Amniotic epithelial cell (primary cell): Measurements from ENCODE around the gene NFAM1.
A peak's percentile ranks its signal among the peaks of the same experiment; 100 is the strongest.

Experiments
- DNase-seq: peaks from one replicate; pipeline ENCODE4 v3.0.0-alpha.2; 2010; ENCODE audit warnings: low read depth

The NFAM1 gene, protein sequence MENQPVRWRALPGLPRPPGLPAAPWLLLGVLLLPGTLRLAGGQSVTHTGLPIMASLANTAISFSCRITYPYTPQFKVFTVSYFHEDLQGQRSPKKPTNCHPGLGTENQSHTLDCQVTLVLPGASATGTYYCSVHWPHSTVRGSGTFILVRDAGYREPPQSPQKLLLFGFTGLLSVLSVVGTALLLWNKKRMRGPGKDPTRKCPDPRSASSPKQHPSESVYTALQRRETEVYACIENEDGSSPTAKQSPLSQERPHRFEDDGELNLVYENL

DNA sequence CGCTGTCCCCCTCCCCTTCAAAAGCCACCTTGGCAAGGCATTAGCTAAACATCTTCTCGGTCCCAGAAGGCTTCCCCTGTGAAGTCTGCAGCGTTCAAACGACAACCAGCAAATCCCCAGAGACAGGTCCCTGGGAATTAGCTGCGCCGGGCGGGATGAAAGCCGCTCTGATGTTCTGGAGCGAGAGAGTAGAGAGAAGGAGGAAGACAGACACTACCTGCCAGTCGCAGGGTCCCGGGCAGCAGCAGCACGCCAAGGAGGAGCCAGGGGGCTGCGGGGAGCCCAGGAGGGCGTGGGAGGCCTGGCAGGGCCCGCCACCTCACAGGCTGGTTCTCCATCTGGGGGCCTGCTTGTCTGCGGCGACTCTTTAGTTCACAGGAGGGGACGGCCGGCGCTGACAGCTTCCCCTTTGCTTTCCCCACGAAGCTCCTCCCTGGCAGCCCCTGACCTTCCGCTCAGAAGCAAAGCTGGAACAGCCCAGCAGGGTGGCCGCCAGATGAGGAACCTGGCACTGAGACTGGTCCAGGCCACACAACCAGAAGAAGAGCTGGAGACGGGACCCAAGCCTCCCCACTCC lies at the start of gene NFAM1:
NFAM1 (minus strand) TSS at position 384 of the 577 bp plus-strand sequence; CDS start at position 338, 46 bp downstream.
- no peak for DNase-seq

DNA sequence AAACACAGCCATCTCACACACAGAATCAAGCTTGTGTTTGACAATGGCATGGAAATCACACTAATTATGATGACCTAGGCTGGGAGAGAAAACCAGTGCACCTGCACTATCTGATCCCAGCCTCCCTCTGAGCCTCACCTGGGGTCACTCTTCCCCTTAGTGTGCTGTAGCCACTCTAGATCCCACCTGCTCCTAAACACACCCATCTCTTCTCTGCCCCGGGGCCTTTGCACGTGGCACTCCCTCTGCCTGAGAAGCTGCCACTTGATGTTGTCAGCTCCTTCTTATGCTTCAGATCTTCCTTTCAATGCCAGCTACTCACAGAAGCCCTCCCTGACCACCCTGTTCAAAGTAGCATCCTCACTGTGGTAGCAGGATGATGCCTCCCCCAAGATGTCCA lies 42.9 kb upstream of the NFAM1 start:
- no peak for DNase-seq

DNA sequence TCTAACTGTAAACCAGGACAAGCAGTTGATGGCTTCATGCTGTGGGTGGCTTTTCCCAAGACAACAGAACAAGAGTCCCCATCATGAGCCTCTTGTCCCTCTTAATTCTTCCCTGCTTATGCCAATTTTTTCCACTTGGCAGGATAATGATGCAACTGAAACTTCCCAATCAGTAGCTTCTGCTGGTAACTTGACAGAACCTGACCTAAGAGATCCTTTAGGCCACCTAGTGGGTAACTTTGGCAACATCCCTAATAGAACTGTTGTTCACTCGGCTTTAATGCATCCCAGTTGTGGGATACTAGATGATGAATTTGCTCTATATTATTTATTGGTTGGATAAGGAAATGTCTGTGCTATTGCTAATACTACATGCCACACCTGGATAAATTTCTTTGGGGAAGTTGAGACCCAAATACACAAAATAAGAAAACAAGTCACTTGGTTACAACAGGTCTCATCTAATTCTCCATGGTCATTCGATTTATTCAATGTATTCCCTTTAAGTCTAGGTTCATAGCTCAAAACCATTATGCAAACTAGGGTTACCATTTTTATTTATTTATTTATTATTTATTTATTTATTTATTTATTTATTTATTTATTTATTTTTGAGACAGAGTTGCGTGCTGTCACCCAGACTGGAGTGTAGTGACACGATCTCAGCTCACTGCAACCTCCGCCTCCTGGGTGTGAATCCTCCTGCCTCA lies 41.4 kb upstream of the NFAM1 start:
- peak; percentile 72 for DNase-seq

DNA sequence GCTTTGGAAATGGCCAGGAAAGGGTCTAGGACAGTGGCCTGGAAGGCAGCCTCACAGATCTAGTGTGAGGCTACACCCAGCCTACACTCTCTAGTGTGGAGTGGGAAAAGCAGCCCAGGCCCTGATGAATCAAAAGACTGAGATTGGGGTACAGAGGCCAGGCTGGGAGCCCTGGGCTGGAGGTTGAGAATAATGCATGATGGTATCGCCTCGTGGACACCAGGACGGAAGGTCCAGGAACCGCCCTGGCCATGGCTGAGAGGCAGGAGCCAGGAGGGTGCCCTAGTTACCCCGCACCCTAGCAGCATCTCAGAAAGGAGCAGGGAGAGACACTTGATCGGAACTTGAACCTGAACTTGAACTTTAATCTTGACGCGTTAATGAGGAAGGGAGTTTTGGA lies 40.5 kb upstream of the NFAM1 start:
- no peak for DNase-seq

DNA sequence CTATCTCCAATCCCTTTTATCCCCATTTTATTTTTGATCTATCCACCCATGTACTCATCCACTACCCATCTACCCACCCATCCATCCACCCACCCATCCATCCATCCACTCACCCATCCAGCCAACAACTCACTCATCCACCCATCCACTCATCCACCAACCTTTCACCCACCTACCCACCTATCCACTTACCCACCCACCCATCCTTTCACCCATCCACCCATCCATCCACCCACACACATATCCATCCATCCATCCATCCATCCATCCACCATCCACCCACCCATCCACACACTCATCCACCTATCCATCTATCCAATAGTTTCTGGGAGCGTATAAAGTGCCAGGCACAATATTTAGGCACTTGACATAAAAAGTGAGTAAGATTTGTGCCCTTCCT lies 39.2 kb upstream of the NFAM1 start:
- DNase-seq, result no peak

DNA sequence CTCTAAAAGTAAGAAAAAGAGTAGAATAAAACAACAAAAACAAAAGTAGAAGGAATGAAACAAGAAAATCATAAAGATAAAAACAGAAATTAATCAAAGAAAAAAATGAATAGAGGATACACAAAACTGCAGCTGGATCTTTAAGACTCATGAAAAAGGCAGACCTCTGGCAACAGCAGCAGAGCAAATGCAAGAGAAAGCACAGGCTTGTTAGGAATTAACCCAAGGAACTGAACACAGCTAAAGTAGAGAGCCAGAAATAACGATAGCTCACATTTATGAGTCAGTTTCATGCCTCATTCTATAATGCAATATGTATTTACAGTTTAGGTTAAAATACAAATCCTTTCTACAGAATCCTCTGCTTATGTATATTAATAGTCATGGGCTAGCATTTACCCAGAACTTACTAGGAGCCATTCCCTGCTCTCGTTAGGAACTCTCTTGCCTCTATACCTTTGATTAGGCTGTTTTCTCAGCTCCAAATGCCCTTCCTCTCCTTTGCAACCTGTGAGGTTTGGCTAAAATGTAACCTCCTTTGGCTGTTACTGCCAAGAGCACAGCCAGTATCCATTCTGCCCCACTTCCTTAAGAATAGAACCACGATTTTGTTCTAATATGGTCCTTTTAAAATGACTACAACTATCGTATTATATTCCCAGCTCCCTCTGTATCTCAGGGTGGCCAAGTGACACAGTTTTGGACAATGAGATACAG lies 38.3 kb upstream of the NFAM1 start:
- DNase-seq, result peak; percentile 7

DNA sequence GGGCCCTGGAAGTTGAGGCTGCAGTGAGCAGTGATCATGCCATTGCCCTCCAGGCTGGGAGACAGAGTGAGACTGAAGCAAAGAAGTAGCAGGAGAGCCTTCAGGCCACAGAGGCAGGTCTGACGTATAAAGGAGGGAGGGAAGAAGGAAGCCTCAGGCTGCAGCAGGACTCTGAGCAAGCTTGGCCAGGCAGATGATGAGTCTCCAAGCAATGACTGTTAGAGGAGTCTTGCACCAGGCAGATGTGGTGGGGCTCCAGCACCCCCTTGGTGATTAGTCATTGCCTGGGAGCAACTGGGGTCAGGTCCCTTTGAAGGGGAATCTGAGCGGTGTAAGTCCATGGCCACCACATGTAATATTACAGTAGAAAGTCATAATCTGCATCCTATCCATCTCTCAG lies 36.6 kb upstream of the NFAM1 start:
- DNase-seq, result peak; percentile 31

DNA sequence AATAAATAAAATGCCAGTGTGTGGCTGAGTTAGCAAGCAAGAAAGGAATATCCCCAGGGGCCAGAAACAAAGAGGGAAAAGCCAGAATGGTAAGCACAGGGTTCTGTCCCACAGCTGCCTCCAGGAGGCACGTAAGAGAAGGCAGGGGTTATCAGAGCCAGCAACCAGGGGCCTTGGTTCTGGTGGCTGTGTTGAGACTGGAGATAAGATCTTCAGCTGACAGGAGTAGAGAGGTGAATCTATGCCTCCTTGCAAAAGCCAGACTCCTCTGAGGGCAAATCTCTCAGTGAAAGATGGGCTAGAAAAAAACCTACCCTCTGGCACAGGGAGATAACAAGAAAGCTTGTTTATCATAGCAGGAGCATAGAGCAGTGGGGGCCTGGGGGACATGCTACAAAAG lies 29.8 kb upstream of the NFAM1 start:
- DNase-seq, result no peak

DNA sequence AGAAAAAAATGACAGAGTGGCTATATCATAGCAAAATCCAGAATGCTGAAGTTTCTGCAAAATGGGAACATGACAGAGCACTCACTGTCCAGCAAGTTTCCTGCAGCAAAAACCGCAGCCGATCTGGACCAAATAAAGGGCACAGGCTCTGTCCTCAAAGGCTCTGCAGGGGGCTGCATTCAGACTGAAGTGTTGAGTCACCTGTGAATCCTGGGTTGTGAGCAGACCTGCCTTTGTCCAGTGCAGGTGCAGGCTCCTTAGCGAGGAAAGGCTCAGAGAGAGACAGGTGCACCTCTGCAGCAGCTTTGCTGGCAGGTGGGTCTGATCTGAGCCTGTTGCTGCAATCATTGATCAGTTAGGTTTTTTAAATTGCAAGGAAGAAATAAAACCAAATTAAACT lies 29.3 kb upstream of the NFAM1 start:
- DNase-seq, result no peak

DNA sequence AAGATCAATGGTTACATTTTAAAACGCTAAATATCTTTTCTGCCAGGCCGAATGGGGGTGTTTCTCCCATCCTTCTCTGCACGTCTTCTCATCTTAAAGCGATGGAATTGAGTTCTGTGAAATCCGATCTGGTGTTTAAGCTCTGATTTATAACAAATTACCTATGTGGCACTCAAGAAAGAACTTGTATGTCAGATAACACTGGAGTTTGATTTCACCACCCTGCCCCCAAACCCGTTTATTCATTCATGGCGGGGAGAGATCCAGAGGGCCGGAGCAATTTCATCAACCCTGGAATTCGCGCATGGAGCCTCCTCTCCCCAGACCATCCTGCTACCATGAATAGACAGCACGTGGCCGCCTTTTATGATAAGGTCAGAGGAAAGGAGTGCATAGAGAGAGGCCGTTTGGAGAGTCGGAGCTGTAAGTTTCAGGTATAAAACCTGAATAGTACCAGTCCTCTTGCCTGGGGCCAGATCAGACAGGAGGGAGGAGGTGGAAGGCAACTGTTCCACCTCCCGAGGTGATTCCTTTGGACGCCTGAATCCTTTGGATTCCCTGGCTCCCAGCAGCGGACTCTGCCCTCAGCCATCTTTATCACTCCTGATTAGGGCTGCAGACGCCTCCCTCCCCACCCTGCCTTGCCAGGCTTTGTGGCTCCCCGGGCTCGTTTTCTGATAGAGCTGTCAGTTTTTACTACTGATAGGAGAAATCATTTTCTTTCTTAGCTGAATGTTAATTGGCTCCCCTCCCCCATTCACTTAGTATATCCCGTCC lies 27.3 kb upstream of the NFAM1 start:
- no peak for DNase-seq

DNA sequence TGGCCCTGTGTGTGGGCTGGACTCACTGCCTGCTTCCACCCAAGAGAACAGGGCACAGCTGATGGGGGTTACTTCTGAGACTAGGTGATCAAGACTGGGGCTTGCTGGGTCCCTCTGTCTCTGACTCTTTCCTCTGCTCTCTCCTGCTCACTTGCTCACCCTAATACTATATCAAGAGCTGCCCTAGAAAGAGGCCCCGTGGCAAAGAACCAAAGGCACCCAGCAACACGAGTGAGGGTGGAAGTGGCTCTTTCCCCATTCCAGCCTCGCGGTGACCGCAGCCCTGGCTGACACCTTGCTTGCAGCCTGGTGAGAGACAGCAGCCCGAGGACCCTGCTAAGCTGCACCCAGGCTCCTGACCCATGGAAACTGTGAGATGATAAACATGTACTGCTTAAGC lies 20.7 kb upstream of the NFAM1 start:
- DNase-seq, result no peak

DNA sequence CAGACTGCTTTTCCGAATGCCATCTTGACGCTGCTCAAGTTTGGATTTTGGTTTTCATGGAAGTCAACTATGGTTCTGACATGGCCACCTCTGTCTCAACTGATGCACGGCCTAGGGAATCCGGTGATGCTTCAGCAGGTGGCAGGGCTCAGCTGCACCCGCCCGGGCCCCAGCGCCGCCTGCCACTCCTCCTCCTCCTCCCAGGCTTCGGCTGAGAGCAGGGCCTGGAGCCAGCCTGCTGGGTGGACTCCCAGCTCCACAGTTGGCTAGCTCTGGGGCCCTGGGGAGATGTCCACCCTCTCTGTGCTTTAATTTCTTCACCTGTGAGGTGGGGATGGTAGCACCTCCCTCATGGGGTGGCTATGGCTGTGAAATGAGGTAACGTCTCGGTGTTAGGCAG lies 20.3 kb upstream of the NFAM1 start:
- DNase-seq, result no peak

DNA sequence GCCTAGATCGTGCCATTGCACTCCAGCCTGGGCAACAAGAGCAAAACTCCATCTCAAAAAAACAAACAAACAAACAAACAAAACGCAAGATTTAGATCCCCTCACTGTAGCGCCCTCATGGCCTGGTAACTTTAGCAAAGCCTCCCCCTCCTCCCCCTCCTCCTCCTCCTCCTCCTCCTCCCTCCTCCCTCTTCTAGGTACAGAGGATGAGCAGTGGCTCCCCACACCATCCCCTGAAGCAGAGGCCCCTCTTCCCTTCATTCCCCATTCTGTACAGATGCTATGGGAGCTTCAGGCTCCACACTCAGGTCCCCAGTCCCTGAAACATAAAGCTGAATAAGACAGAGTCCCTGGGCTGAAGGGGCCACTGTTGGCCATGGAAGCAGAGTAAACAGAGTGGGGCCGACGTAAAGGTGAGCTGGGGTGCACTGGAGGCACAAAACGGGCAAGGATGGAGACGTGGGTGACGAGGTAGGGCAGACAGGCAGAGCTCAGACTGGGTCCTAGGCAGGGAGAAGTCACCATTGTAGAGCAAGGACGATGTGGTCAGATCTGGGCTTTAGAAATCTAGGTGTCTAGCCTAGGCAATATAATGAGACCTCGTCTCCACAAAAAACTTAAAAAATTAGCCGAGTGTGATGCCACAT lies 19.4 kb upstream of the NFAM1 start:
- DNase-seq, result no peak

DNA sequence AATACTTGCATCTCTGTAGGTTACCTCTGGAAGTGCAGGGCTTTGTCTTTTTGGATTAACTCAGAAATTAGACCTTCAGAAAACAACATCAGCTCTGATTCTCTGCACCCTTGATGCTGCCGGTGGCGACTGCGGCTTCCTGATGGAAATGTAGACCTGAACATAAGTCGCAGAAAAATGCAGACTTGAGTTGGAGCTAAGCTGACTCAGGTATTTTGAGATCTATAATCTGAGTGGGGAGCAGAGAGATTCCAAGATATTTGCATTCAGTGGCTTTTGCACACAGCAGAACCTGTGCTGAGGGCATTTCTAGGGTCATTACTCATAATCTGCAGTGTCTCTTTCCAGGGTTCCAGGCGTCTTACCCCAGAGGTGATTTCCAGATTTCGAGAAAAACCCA lies 18.7 kb upstream of the NFAM1 start:
- DNase-seq, result no peak

DNA sequence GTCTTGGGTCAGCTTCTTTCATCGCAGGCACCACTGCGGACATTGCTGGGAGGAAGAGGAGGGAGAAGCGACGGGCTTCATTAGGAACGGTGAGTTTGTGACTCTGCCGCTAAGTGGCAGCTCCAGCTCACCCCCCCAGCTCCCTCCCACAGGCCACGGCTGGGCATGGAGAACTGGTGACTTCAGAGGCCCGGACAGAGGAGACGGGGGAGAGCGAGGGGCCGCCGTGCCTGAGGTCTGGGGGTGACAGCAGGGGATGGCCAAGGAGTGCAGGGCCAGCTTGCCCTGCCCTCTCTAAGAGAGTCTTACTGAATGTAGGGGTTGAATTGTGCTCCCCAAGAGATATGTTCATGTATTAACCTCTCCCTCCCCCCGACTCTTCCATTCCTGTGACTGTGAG lies 13.9 kb upstream of the NFAM1 start:
- DNase-seq, result no peak

DNA sequence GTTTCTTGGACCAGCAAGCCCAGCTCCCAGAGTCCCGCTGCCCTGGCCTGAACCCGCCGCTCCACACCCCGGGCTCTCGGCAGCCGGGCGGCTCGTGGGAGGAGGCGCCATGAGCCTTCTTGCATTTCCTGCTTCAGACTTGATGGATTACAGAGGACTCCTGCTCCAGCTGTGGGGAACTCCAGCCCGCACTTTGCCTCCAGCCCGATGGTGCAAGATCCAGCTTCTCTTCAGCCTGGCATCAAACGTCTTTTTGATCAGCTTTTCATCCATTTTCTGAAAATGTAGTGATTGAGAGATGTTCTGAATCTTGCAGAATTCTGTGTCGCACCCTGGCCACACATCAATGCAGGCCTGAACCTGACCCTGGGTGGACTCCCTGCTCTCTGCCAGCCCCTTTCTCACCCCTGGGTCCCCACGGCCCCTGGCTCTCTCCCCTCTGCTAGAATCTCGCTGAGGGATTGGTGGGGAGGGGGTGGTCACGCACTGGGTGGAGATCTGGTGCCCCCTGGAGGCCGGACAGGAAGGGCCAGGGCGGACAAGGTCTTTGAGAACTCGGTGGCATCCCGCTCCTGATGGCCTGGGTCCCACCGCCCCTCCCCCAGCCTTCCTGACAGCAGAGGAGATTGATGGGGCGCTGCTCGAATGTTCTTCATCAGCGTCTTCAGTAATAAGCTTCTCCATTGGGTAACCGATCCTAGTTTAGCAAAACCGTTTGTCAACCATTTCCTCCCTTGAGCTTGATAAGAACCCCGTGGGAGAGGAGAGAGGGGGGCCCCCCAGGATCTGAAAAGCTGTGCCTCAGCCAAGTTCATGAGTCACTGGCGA lies 12.1 kb upstream of the NFAM1 start:
- peak; percentile 99 for DNase-seq

DNA sequence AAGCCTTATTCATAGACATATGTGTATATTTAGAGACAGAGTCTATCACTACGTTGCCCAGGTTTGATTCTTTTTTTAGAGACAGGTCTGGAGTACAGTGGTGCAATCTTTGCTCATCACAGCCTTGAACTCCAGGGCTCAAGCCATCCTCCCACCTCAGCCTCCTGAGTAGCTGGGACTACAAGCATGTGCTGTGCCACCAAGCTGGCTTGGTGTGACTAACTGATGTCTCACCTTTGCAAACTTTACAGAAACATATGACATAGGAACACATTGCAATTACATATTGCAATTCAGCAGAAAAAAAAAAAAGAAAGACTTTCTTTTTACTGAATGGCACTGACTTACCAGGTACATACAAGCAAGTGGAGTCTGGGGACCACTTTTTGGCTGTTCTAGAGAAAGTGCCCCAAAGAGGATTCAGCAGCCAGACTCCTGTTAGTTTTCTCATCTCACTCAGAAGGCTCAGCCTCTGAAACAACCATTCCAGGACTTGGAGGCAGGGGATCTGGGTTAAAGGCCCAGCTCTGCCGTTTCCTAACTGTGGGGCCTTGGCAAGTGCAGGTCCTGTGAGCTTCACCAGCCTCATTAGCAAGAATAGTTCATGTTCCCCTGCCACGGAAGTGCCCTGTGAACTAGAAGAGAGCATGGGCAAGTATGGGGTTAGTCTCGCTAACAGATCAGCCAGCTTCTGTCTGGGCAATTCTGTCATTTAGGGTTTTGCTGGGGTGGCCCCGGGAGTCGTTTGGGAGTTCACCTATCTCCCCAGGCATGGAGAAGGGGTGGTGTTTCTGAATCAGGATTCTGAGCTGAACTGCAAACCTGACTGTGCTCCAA lies 11.3 kb upstream of the NFAM1 start:
- peak; percentile 40 for DNase-seq

DNA sequence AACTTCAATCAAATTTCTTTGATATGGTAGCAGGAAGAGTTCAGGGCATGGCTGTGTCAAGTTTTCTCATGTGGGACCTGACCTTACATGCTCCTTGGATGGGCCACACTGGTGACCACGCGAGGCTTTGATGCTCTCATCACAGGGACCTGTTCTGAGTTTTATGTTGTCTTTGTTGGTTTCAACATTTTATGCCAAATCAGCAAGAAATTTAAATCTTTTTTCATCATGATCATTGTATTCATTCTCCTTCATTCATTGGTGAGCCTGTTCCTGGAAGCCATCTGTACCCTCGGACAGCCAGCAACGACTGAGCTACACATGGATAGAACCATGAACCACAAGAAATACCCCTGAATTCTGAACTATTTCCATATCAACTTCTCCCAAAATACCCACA lies 10.5 kb upstream of the NFAM1 start:
- DNase-seq, result no peak

DNA sequence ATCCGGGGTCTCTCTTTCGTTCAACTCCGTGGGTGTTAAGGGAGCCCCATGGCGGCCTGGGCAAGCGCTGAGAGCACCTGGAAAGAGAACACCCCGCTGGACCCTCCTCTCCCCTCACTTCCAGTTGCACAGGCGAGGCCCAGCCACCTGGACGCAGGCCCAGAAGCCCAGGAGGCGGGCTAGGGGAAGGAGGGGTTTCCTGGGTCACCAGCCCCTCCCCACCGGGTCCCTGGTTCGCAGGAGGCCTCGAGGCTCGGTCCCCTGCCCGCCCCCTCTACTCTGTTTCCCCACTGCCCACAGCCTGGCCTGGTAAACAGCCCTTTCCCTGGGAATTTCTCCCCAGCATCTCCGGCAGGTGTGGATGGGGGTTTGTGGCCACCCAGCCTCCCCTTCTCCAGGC lies 8.5 kb upstream of the NFAM1 start:
- DNase-seq, result no peak
